Measurements from ENCODE around the gene SMARCA4.

The SMARCA4 gene

DNA sequence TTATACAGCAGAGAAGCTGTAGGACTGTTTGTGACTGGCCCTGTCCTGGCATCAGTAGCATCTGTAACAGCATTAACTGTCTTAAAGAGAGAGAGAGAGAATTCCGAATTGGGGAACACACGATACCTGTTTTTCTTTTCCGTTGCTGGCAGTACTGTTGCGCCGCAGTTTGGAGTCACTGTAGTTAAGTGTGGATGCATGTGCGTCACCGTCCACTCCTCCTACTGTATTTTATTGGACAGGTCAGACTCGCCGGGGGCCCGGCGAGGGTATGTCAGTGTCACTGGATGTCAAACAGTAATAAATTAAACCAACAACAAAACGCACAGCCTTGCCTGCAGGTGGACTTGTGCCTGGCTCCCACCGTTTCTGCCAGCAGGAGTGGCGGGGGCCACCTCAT, 101.1 kb downstream of the SMARCA4 start:
- no peak overlapping the region for H3K27ac ChIP-seq
- no peak for TF ChIP-seq ZFX (IDR thresholded peaks at IDR 0.05)
- TF ChIP-seq, protein P1, sequence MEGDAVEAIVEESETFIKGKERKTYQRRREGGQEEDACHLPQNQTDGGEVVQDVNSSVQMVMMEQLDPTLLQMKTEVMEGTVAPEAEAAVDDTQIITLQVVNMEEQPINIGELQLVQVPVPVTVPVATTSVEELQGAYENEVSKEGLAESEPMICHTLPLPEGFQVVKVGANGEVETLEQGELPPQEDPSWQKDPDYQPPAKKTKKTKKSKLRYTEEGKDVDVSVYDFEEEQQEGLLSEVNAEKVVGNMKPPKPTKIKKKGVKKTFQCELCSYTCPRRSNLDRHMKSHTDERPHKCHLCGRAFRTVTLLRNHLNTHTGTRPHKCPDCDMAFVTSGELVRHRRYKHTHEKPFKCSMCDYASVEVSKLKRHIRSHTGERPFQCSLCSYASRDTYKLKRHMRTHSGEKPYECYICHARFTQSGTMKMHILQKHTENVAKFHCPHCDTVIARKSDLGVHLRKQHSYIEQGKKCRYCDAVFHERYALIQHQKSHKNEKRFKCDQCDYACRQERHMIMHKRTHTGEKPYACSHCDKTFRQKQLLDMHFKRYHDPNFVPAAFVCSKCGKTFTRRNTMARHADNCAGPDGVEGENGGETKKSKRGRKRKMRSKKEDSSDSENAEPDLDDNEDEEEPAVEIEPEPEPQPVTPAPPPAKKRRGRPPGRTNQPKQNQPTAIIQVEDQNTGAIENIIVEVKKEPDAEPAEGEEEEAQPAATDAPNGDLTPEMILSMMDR (conservative IDR thresholded peaks at IDR 0.05), result no peak

DNA sequence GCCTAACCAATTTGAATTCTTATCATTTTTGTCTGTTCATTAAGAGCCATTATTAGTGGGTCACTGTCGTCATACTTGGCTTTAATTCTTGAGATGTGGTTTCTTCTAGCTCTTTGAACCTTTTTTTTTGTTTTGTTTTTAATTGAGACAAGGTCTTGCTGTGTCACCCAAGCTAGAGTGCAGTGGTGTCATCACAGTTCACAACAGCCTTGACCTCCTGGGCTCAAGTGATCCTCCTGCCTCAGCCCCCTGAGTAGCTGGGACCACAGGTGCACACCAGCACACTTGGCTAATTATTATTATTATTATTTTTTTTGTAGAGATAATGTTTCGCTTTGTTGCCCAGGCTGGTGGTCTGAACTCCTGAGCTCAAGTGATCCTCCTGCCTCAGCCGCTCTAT, 102.6 kb downstream of the SMARCA4 start:
- TF ChIP-seq, protein P1 (conservative IDR thresholded peaks at IDR 0.05), result no peak
- H3K27ac ChIP-seq, result peak overlapping the region; percentile 70; the same call in 1 of the 2 replicates

DNA sequence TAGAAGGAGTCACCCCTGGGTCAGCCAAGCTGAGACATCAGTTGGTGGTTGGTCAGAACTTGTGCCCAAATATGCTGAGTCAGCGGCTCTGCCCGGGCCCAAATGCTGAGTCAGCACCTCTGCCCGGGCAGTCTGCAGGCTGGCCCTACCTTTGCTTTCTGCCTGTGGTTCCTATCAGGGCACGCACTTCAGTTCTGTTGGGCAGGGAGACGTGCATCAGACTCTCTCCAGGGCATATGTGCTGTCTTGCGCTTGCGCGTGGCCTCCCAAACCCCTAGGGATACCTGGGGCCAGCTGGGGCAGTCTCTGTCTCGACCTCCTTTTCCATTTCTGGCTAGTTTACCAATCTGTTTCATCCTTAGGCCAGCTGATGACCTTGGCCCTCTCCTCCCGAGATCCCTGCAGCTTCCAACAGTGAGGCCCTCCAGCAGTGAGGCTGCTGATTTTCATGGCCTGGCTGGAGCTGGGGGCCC, 104.0 kb downstream of the SMARCA4 start:
- no peak for TF ChIP-seq ZFX (IDR thresholded peaks at IDR 0.05)
- TF ChIP-seq, protein P1 (conservative IDR thresholded peaks at IDR 0.05), result no peak
- peak overlapping the region; percentile 70 for H3K27ac ChIP-seq

DNA sequence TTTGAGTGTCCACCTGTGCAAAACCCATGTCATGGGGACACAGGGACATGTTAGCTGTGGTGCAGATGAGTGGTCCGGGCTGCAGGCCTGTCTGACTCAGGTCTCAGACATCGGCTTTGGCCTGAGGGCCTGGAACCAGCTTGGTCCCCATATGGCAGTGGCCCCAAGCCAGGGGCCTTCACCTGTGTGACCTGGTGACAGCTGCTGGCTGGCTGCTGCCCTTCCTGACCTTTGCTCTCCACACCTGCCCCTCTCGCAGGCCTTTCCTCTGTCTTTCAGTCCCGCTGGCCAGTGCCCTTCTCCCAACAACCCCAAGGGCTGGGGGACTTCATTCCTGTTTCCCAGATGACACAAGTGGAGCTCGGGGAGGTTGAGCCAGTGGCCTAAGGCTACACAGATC, 105.5 kb downstream of the SMARCA4 start:
- TF ChIP-seq, protein P1 (conservative IDR thresholded peaks at IDR 0.05), result no peak
- no peak for TF ChIP-seq ZFX (IDR thresholded peaks at IDR 0.05)
- no peak overlapping the region for H3K27ac ChIP-seq

DNA sequence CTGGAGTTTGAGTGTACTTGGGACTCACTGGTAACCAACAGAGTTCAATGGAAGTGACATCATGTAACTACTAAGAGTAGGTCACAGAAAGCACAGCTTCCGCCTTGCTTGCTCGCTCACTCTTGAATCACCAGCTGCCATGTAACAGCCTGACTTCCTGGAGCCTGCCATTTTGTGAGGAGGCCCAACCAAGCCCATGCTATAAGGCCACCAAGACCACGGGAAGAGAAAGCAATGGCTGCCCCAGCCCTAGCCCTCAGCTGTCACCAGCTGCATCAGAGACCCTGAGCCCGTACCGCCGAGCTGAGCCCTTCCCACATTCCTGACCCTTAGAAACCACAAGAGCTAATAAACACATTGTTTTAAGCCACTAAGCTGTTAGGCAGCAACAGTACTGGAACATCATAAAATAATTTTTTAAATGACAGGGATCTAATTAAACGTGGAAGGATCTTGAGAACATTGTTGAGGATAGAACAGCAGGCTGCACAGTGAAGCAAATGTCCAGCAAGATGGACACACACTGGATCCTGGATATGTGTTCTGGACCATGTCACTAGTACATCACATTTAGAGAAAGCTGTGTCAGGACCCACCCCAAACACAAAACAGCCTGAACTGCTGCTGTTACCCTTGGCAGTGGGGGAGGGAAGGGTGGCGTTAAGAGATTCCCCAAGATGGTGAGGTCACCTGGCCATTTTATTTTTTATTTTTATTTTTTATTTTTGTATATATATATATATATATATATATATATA, 106.7 kb downstream of the SMARCA4 start:
- no peak for TF ChIP-seq ZFX (IDR thresholded peaks at IDR 0.05)
- TF ChIP-seq, protein P1 (conservative IDR thresholded peaks at IDR 0.05), result no peak
- H3K27ac ChIP-seq, result no peak overlapping the region

DNA sequence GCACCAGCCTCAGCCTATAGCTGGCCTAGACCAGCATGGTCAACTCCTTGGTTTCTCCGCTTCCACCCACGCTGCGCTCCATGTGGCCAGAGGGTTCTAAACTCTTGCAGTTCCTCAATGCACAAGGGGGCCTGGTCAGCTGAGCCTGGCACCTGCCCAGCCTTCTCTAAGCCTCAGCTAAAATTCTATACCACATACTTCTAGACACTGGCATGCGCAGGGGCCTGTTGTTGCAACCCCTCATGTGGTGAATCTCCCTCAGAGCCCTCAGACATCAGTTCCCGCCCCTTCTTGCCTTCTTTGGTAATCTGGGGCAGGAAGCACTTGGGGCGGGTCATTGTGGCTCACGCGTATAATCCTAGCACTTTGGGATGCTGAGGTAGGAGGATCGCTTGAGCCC, 108.7 kb downstream of the SMARCA4 start:
- no peak for TF ChIP-seq ZFX (IDR thresholded peaks at IDR 0.05)
- TF ChIP-seq, protein P1 (conservative IDR thresholded peaks at IDR 0.05), result no peak
- H3K27ac ChIP-seq, result no peak overlapping the region

DNA sequence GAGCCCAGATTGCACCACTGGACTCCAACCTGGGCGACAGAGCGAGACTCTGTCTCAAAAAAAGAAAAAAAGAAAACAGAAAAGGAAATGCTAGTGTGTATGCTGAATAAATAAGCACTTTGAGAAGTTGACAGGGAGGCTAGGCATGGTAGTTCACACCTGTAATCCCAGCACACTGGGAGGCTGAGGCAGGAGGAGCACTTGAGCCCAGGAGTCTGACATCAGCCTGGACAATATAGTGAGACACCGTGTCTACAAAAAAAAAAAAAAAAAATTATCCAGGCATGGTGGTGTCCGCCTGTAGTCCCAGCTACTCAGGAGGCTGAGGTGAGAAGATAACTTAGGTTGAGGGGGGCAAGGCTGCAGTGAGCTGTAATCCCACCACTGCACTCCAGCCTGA, 109.3 kb downstream of the SMARCA4 start:
- H3K27ac ChIP-seq, result no peak overlapping the region
- no peak for TF ChIP-seq ZFX (IDR thresholded peaks at IDR 0.05)
- TF ChIP-seq, protein P1 (conservative IDR thresholded peaks at IDR 0.05), result no peak

All from C4-2B (cell line).